ENCODE measurements around the gene GMFB. TPM values are rescaled to one million over a fixed set of nuclear protein-coding genes. Genes with fewer than 3 reads are reported as not detected.
"Not testable (repeated sequence)": the region's sequence is repeated elsewhere in the genome, so short reads cannot be mapped to it uniquely, and the experiment has no call there.

GMFB gene
- total and polyA plus RNA-seq, 4 experiments from 2014 or later: 19.1 to 36.4 (median 25.6) TPM

DNA sequence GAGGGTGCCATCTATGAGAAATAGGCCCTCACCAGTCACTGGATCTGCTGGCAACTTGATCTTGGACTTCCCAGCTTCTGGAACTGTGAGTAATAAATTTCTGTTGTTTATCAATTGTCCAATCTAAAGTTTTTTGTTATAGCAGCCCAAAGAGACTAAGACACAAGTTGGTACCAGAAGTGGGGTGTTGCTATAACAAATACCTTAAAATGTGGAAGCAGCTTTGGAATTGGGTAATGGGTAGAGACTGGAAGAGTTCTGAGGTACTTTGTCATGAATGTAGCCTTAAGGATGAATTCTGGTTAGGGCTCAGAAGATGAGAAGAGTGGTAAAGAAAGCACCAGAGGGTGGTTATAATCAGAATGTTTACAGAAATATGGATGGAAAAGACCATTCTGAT lies 21.5 kb downstream of the GMFB start:
- Mint-ChIP-seq H3K4me1 (no peaks in the 10 kb centered on the region), H3K9me3 (peaks cover 0 to 17% (median 12%) of the 10 kb centered on the region in 8 donors), H3K4me3 (no peak overlapping the region), H3K27me3 (no peaks in the 10 kb centered on the region), H3K36me3 (peaks cover 23 to 41% of the 10 kb centered on the region in 2 donors), H3K27ac (no peak overlapping the region)
- intact Hi-C loops (cut with micrococcal nuclease): no loop called here
- ChIA-PET POLR2A (ENCODE audit: partially characterized antibody) (no interaction called here), CTCF (ENCODE audit: partially characterized antibody) (no interaction called here)
- no peaks in the 10 kb centered on the region for H3K36me3 ChIP-seq (ENCODE audit: insufficient read depth, low read length)
- peaks cover 0 to 9% of the 10 kb centered on the region in 2 donors for H3K9me3 ChIP-seq (ENCODE audit: control insufficient read depth in 1 of 2, low read length in 2 of 2)
- no peaks in the 10 kb centered on the region for H3K4me1 ChIP-seq (ENCODE audit: insufficient read depth, low read length)
- no peaks in the 10 kb centered on the region for H3K27me3 ChIP-seq (ENCODE audit: insufficient read depth, low read length)
- no peak for DNase-seq
- H3K27ac ChIP-seq (ENCODE audit: low read depth, low read length): no peak overlapping the region
- H3K4me3 ChIP-seq (ENCODE audit: low read length in 2 of 2): no peak overlapping the region

DNA sequence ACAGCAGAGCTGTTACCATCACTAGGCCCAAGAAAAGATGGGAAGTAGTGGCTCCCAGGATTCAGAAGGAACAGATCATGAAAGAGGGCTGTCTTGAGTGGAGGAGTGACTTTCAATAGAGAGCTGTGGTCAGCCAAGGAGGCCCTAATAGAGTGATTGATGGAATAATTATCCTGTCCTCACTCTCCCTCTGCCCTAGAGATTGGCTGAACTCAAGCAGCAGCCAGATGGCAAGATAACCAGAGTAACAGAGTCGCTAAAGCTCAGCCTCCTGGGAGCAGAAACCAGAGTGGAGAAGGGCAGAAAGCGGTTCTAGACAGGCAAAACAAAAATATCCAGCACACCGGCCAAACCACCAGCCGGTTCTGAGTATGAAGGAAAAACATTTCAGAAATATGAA lies 23.1 kb downstream of the GMFB start:
- Mint-ChIP-seq H3K9me3 (peaks cover 0 to 17% (median 12%) of the 10 kb centered on the region in 8 donors), H3K27ac (peak overlapping the region in 1 of 7 donors; percentile 4), H3K27me3 (no peaks in the 10 kb centered on the region), H3K36me3 (peaks cover 19 to 27% of the 10 kb centered on the region in 2 donors), H3K4me3 (no peak overlapping the region), H3K4me1 (no peaks in the 10 kb centered on the region)
- Histone ChIP-seq H3K27me3 (ENCODE audit: insufficient read depth, low read length) (no peaks in the 10 kb centered on the region), H3K4me3 (ENCODE audit: low read length in 2 of 2) (no peak overlapping the region), H3K36me3 (ENCODE audit: insufficient read depth, low read length) (no peaks in the 10 kb centered on the region), H3K9me3 (ENCODE audit: control insufficient read depth in 1 of 2, low read length in 2 of 2) (peaks cover 0 to 9% of the 10 kb centered on the region in 2 donors), H3K27ac (ENCODE audit: low read depth, low read length) (no peak overlapping the region), H3K4me1 (ENCODE audit: insufficient read depth, low read length) (no peaks in the 10 kb centered on the region)
- no peak for DNase-seq
- intact Hi-C loops (cut with micrococcal nuclease): no loop called here
- ChIA-PET POLR2A (ENCODE audit: partially characterized antibody) (no interaction called here), CTCF (ENCODE audit: partially characterized antibody) (no interaction called here)

DNA sequence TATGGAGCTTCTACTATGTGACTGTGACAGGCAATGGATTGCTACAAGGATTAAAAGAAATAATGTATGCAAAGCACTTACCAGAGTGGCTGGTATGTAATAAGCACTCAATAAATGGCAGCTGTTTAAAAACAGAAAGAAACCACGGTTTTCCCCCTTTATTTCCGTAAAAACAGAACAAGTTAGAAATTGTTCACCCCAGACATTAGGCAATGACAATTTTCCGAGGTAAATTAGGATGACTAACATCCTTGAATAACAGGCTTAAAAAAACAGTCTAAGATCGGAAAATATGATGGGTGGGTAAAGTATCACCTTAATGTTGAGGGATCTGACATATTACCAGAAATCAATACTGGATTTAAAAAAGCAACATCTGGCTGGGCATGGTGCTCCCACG lies 26.7 kb downstream of the GMFB start:
- intact Hi-C loops (cut with micrococcal nuclease): no loop called here
- Mint-ChIP-seq H3K27me3 (no peaks in the 10 kb centered on the region), H3K27ac (no peak overlapping the region), H3K36me3 (peaks cover 0 to 2% of the 10 kb centered on the region in 2 donors), H3K4me3 (no peak overlapping the region), H3K9me3 (peaks cover 0 to 10% (median 5%) of the 10 kb centered on the region in 8 donors), H3K4me1 (no peaks in the 10 kb centered on the region)
- DNase-seq: no peak
- Histone ChIP-seq H3K27ac (ENCODE audit: low read depth, low read length) (no peak overlapping the region), H3K27me3 (ENCODE audit: insufficient read depth, low read length) (no peaks in the 10 kb centered on the region), H3K36me3 (ENCODE audit: insufficient read depth, low read length) (no peaks in the 10 kb centered on the region), H3K4me3 (ENCODE audit: low read length in 2 of 2) (no peak overlapping the region), H3K9me3 (ENCODE audit: control insufficient read depth in 1 of 2, low read length in 2 of 2) (peaks cover 0 to 2% of the 10 kb centered on the region in 2 donors), H3K4me1 (ENCODE audit: insufficient read depth, low read length) (no peaks in the 10 kb centered on the region)
- CTCF ChIA-PET (ENCODE audit: partially characterized antibody): no interaction called here
- POLR2A ChIA-PET (ENCODE audit: partially characterized antibody): no interaction called here

DNA sequence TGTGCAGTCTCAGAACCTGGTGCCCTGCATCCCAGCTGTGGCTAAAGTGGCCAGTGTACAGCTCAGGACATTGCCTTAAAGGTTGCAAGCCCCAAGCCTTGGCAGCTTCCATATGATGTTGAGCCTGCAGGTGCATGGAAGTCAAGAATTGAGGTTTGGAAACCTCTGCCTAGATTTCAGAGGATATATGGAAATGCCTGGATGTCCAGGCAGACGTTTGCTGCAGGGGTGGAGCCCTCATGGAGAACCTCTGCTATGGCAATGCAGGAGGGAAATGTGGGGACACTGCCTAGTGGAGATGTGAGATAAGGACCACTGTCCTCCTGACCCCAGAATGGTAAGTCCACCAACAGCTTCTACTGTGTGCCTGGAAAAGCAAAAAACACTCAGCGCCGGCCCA lies 29.7 kb downstream of the GMFB start:
- POLR2A ChIA-PET (ENCODE audit: partially characterized antibody): no interaction called here
- Mint-ChIP-seq H3K9me3 (peaks cover 0 to 8% (median 2%) of the 10 kb centered on the region in 8 donors), H3K4me3 (no peak overlapping the region), H3K4me1 (no peaks in the 10 kb centered on the region), H3K27me3 (no peaks in the 10 kb centered on the region), H3K36me3 (no peaks in the 10 kb centered on the region), H3K27ac (no peak overlapping the region)
- no peaks in the 10 kb centered on the region for H3K36me3 ChIP-seq (ENCODE audit: insufficient read depth, low read length)
- H3K4me1 ChIP-seq (ENCODE audit: insufficient read depth, low read length): no peaks in the 10 kb centered on the region
- no peaks in the 10 kb centered on the region for H3K9me3 ChIP-seq (ENCODE audit: control insufficient read depth in 1 of 2, low read length in 2 of 2)
- no peak overlapping the region for H3K27ac ChIP-seq (ENCODE audit: low read depth, low read length)
- CTCF ChIA-PET (ENCODE audit: partially characterized antibody): no interaction called here
- no peak for DNase-seq
- H3K4me3 ChIP-seq (ENCODE audit: low read length in 2 of 2): no peak overlapping the region
- no peaks in the 10 kb centered on the region for H3K27me3 ChIP-seq (ENCODE audit: insufficient read depth, low read length)
- intact Hi-C loops (cut with micrococcal nuclease): no loop called here

DNA sequence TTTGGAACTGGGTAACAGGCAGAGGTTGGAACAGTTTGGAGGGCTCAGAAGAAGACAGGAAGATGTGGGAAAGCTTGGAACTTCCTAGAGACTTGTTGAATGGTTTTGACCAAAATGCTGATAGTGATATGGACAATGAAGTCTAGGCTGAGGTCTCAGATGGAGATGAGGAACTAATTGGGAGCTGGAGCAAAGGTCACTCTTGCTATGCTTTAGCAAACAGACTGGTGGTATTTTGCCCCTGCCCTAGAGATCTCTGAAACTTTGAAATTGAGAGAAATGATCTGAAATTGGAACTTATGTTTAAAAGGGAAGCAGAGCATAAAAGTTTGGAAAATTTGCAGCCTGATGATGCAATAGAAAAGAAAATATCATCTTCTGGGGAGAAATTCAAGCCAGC lies 30.2 kb downstream of the GMFB start:
- H3K4me3 ChIP-seq (ENCODE audit: low read length in 2 of 2); H3K4me3 Mint-ChIP-seq; H3K4me1 Mint-ChIP-seq; DNase-seq; H3K36me3 Mint-ChIP-seq; H3K27me3 ChIP-seq (ENCODE audit: insufficient read depth, low read length); H3K9me3 ChIP-seq (ENCODE audit: control insufficient read depth in 1 of 2, low read length in 2 of 2); POLR2A ChIA-PET (ENCODE audit: partially characterized antibody); intact Hi-C loops (cut with micrococcal nuclease); H3K27me3 Mint-ChIP-seq; H3K27ac Mint-ChIP-seq; CTCF ChIA-PET (ENCODE audit: partially characterized antibody); H3K9me3 Mint-ChIP-seq; H3K27ac ChIP-seq (ENCODE audit: low read depth, low read length); H3K4me1 ChIP-seq (ENCODE audit: insufficient read depth, low read length); H3K36me3 ChIP-seq (ENCODE audit: insufficient read depth, low read length): not testable (repeated sequence)

DNA sequence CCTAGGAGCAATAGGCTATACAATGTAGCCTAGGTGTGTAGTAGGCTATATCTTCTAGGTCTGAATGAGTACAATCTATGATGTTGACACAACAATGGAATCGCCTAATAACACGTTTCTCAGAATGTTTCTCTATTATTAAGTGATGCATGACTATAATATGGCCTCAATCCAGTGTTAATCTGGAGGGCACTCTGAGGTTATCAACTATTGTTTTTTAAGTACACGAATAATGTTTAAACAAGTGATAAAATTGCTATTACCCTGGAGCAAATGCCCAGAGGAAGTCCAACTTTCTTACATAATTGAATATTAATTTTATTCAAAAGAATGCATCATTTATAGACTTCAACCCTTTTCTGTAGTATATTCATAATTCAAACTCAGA lies 31.2 kb downstream of the GMFB start:
- intact Hi-C loops (cut with micrococcal nuclease): no loop called here
- ChIA-PET POLR2A (ENCODE audit: partially characterized antibody) (no interaction called here), CTCF (ENCODE audit: partially characterized antibody) (no interaction called here)
- no peak overlapping the region for H3K4me3 Mint-ChIP-seq
- H3K27me3 Mint-ChIP-seq: no peaks in the 10 kb centered on the region
- H3K4me3 ChIP-seq (ENCODE audit: low read length in 2 of 2): no peak overlapping the region
- H3K4me1 Mint-ChIP-seq: no peaks in the 10 kb centered on the region
- H3K27ac Mint-ChIP-seq: no peak overlapping the region
- H3K36me3 ChIP-seq (ENCODE audit: insufficient read depth, low read length): no peaks in the 10 kb centered on the region
- peaks cover 0 to 8% (median 2%) of the 10 kb centered on the region in 8 donors for H3K9me3 Mint-ChIP-seq
- no peaks in the 10 kb centered on the region for H3K4me1 ChIP-seq (ENCODE audit: insufficient read depth, low read length)
- DNase-seq: no peak
- H3K27me3 ChIP-seq (ENCODE audit: insufficient read depth, low read length): no peaks in the 10 kb centered on the region
- H3K9me3 ChIP-seq (ENCODE audit: control insufficient read depth in 1 of 2, low read length in 2 of 2): no peaks in the 10 kb centered on the region
- no peak overlapping the region for H3K27ac ChIP-seq (ENCODE audit: low read depth, low read length)
- H3K36me3 Mint-ChIP-seq: no peaks in the 10 kb centered on the region

DNA sequence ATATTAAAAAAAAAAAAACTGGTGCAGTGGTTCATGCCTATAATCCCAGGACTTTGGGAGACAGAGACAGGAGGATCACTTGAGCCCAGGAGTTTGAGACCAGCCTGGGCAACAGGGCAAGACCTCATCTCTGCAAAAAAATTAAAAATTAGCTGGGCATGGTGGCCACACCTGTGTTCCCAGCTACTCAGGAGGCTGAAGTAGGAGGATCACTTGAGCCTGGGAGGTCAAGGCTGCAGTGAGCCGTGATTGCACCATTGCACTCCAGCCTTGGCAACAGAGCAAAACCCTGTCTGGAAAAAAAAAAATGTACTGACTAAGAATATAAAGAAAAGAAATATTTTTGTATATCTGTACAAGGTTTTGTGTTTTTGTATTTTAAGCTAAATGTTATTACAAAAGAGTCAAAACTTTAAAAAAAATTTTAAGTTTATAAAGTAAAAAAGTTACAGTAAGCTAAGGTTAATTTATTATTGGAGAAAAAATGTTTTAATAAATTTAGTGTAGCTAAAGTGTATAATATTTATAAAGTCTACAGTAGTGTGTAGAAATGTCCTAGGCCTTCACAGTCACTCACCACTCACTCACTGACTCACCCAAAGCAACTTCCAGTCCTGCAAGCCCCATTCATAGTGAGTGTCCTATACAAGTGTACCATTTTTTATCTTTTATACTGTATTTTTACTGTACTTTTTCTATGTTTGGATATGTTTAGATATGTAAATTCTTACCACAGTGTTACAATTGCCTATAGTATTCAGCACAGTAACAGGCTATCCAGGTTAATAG lies 31.8 kb downstream of the GMFB start:
- H3K27me3 Mint-ChIP-seq; H3K27me3 ChIP-seq (ENCODE audit: insufficient read depth, low read length); H3K4me1 Mint-ChIP-seq; H3K4me3 ChIP-seq (ENCODE audit: low read length in 2 of 2); H3K27ac Mint-ChIP-seq; POLR2A ChIA-PET (ENCODE audit: partially characterized antibody); intact Hi-C loops (cut with micrococcal nuclease); H3K9me3 ChIP-seq (ENCODE audit: control insufficient read depth in 1 of 2, low read length in 2 of 2); H3K27ac ChIP-seq (ENCODE audit: low read depth, low read length); DNase-seq; H3K4me1 ChIP-seq (ENCODE audit: insufficient read depth, low read length); H3K36me3 ChIP-seq (ENCODE audit: insufficient read depth, low read length); H3K9me3 Mint-ChIP-seq; H3K36me3 Mint-ChIP-seq; H3K4me3 Mint-ChIP-seq: not testable (repeated sequence)
- CTCF ChIA-PET (ENCODE audit: partially characterized antibody): interaction anchor here (0.5 kb wide), 1 partner anchor 19 kb away, joined by 3 read pairs; no protein-coding TSS in a partner anchor

Data from CD4-positive, alpha-beta memory T cell (primary cell).